GM18867 (cell line): Measurements from ENCODE around the gene SCD.
"Not testable (repeated sequence)": the region's sequence is repeated elsewhere in the genome, so short reads cannot be mapped to it uniquely, and the experiment has no call there.

Experiments used
- ATAC-seq: cut with Tn5 transposase; IDR thresholded peaks from one replicate; pipeline ENCODE4 v1.9.1; 2021; ENCODE audit warnings: mild to moderate bottlenecking, moderate library complexity; ENCODE audit not compliant: unreplicated experiment

SCD gene

DNA sequence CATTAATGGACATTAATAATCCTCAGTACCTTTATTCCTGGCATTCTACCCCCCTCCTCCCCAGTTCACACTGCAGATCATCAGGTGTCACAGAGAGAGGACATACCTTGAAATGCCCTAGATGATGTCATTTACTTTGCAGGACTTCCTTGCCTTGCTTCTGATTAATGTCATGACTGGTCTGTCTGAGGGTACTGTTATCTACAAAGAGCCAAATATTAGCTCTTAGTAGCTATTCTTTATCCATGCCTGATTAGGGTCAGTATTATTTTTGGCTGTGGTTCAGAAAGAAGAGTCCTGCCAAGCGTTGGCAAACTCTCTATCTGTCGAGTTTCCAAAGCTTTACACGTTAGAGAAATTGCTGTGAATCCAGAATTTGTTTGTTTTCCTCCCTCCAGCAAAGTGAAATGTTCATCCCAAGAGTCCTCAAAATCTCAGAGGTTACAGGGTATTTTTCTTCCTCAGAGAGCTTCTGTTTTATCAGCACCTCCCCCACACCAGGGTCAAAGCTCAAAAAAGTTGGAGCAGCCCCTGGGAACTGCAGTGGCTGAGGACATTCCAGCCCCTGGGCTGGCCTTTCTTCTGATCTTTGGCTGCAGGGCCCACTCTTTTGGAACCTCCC is 12.6 kb downstream of the SCD start:
- no peak for ATAC-seq

DNA sequence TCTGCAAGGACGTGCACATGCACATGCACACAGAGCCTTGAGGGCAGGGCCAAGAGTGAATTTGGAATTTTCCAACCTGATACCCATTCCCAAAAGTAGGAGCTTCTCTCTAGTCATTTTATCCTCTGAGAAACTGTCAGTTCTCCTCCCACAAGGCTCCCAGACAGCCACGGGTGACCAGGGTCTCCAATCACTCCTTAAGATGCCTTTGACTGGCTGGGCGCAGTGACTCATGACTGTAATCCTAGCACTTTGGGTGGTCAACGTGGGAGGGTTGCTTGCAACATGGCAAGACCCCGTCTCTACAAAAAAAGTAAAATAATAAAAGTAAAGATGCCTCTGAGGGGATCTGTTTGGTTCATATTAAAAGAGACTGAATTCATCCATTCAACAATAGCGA is 13.2 kb downstream of the SCD start:
- ATAC-seq: no peak

DNA sequence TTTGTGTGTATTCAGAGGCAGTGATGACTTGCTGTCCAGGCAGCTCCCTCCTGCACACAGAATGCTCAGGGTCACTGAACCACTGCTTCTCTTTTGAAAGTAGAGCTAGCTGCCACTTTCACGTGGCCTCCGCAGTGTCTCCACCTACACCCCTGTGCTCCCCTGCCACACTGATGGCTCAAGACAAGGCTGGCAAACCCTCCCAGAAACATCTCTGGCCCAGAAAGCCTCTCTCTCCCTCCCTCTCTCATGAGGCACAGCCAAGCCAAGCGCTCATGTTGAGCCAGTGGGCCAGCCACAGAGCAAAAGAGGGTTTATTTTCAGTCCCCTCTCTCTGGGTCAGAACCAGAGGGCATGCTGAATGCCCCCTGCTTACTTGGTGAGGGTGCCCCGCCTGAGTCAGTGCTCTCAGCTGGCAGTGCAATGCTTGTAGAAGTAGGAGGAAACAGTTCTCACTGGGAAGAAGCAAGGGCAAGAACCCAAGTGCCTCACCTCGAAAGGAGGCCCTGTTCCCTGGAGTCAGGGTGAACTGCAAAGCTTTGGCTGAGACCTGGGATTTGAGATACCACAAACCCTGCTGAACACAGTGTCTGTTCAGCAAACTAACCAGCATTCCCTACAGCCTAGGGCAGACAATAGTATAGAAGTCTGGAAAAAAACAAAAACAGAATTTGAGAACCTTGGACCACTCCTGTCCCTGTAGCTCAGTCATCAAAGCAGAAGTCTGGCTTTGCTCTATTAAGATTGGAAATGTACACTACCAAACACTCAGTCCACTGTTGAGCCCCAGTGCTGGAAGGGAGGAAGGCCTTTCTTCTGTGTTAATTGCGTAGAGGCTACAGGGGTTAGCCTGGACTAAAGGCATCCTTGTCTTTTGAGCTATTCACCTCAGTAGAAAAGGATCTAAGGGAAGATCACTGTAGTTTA is 15.8 kb downstream of the SCD start:
- ATAC-seq: no peak

DNA sequence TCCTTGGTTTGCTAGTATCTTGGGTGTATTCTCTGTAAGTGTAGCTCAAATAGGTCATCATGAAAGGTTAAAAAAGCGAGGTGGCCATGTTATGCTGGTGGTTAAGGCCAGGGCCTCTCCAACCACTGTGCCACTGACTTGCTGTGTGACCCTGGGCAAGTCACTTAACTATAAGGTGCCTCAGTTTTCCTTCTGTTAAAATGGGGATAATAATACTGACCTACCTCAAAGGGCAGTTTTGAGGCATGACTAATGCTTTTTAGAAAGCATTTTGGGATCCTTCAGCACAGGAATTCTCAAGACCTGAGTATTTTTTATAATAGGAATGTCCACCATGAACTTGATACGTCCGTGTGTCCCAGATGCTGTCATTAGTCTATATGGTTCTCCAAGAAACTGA is 17.1 kb downstream of the SCD start:
- no peak for ATAC-seq

DNA sequence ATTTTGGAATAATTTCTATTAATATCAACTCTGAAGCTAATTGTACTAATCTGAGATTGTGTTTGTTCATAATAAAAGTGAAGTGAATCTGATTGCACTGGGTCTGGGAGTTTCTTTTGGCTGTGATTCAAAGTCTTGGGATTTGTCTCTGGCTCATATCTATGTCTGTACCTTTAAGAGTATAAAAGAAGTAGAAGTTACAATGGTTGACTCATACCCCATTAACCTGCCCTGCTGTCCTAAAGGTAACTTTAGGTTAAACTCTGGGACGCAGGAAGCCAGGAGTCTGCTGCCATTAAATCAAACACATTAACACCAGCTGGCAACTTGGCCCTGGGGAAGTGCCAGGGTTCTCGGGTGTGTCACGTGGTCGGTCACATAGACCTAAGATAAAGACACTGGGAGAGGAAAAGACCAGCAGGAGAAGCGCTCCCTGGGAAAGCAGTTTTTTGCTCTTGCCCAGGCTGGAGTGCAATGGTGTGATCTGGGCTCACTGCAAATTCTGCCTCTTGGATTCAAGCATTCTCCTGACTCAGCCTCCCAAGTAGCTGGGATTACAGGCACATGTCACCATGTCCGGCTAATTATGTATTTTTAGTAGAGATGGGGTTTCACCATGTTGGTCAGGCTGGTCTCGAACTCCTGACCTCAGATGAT is 17.8 kb downstream of the SCD start:
- ATAC-seq: no peak

DNA sequence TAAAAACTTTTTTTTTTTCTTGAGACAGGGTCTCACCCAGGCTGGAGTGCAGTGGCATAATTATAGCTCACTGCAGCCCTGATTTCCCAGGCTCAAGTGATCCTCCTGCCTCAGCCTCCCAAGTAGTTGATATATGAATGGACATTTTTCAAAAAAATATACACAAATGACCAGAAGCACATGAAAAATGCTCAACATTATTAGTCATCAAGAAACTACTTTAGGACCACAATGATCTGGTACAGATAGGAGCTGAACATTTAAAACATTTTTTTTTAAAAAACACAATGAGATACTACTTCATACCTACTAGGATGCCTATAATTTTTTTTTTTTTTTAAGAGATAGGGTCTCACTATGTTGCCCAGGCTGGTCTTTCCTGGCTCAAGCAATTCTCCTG is 21.7 kb downstream of the SCD start:
- ATAC-seq: no peak

DNA sequence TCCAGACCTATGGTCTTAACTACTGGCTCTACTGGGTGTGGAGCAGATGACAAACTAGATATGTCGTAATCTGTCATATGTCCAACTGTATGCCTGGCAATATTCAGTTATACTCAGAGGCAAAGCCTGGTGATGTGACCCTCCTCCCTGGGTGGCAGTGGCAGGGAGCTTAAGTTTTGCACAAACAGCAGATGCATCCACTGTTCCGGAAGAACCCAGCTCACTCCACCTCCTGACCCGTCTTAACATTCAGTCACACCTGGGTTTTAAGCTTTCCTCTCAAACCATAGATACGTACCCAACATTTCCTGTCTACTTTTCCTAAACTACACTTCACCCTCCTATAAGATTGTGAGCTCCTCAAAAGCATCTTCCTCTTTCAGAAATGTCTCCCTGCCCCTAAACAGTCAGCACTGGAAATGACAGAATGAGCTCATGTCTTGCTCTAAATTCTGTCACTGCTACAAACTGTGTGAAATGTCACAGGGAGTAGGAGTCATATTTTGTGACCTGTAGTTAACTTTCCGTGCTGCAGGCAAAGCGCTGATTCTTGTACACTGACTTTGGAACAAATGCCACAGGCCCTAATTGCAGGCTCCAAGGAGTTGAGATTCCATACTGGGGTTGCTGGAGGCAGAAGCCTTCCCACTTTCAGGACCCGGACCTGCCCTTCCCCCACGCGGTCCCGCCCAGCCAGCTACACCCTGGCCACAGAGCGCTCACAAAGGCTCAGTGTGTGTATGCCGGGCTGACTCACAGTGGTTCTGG is 23.9 kb downstream of the SCD start:
- no peak for ATAC-seq

DNA sequence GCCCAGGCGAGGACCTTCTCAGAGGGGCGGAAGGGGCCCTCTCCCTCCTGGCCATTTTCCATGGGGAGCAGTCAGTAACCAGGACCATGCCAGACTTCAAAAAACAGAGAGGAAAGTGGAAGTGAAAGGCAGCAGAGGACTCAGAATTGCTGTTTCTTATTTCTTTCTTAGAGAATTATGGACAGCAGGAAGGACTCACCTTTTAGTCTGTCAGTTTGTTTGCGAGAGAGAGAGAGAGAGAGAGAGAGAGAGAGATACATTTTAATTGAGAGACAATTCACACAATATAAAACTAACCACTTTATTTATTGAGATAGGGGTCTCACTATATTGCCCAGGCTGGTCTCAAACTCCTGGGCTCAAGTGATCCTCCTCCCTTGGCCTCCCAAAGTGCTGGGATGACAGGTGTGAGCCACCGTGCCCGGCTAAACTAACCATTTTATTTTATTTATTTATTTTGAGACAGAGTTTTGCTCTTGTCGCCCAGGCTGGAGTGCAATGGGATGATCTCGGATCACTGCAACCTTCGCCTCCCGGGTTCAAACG is 24.5 kb downstream of the SCD start:
- ATAC-seq: no peak

DNA sequence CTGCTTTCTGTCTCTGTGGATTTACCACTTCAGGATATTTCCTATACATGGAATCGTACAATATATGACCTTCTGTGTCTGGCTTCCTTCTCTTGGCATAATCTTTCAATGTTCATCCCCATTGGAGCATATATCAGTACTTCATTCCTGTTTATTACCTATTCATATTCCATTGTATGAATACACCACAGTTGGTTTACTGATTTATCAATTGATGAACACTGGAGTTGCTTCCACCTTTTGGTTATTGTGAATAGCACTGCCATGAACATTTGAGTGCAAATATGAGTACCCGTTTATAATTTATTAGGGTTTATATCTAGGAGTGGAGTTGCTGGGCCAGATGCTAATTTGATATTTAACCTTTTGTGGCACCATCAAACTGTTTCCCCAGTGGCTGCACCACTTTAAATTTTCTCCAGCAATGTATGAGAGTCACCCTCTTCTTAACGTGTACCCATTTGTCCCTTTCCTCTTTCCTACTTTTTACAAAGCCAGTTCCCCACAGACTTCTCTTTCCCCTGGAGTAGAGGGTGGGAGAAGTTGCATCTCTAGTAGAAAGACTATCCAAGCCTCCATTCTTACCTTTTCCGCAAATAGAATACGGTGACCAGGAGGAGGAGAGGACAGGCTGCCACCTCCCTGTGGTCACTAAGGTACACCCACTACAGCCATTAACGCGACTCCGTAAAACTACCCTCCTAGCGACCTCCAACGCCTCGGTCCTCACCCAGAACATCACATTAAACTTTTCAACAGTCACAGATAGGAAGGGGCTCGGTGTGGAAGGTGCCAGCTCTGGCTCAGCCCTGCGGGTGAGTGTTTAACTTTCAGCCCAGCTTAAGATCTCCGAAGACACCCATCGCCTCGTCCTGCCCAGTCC is 25.6 kb downstream of the SCD start:
- no peak for ATAC-seq

DNA sequence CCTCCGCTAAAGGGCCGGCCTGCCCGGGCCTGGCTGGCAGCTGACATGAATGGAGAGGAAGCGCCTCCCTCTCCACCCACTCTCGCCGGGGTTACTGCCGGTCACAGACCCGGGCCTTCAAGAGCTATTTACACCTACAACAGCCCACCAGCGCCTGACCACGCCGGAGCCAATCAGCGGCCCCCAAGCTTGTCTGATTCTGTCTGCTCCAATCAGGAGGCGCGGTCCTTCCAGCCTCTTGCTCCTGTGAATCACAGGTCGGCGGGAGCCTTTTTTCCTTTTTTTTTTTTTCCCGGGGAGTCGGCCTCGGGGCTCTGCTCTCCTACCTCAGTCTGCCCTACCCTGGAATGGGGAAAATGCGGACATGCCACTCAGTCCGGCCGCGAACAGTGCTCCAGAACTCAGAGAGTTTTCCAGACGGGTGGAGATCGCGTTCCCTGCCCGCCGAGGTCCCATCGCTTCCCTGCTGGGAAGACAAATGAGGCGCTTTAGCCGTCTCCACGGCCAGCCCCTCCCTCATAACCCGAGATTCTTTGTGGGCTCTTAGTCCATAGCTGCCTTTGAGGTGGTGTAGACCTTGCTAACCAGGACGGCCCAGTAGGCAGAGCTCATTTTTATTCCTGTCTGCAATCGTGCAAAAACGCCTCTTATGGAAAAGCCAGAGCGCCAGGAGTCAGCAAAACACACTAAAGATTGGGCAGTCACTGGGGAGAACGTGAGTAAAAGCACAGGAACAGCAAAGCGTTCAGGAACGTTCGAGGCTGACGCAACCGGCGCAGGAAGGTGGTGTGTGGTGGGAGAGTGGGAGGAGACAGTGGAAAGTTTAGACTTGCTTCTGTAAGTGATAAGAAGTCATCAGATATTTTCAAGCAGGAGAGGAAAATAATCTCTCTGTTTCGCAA is 26.5 kb downstream of the SCD start:
- peak; percentile 96 for ATAC-seq

DNA sequence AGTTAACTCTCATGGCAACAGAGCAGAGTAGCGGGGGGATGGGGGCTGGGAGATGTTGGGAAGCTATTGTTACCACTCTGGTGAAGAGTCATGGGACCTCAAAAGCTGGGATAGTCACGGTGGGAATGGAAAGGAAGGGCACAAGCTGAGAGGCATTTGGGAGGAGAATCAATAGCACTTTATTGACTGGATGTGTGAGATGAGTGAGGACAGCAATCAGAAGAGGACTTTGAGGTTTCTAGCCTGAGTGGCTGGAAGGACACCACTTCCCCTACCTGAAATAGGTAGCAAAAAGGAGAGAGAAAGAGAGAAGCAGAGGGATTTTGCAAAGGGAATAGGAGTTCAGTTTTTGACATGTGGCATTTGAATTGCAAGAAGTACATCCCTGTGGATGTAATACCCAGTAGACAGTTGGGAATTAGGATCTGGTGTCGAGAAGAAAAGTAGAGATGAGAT is 27.2 kb downstream of the SCD start:
- no peak for ATAC-seq

DNA sequence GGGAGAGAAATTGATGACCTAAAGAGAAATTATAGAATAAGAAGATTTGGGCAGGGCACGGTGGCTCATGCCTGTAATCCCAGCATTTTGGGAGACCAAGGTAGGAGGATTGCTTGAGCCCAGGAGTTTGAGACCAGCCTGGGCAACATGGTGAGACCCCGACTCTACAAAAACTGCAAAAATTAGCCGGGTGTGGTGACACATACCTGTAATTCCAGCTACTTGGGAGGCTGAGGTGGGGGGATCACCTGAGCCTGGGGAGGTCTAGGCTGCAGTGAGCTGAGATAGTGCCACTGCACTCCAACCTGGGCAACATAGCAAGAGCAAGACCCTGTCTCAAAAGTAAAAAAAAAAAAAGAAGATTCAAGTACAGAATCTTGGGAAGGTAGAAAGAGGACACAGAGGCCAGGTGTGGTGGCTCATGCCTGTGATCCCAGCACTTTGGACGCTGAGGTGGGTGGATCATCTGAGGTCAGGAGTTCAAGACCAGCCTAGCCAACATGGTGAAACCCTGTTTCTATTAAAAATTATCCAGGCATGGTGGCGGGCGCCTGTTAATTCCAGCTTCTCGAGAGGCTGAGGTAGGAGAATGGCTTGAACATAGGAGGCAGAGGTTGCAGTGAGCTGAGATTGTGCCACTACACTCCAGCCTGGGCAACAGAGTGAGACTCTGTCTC is 27.8 kb downstream of the SCD start:
- ATAC-seq: not testable (repeated sequence)

DNA sequence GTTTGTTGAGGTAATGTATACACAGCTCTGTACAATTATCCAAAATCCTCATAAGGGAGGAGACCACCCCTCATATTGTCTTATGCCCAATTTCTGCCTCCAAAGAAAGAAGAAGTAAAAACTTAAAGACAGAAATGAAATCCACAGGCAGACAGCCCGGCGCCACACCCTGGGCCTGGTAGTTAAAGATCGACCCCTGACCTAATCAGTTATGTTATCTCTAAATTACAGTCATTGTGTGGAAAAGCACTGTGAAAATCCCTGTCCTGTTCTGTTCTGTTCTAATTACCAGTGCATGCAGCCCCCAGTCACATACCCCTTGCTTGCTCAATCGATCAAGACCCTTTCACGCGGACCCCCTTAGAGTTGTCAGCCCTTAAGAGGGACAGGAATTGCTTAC is 29.6 kb downstream of the SCD start:
- ATAC-seq: not testable (repeated sequence)

DNA sequence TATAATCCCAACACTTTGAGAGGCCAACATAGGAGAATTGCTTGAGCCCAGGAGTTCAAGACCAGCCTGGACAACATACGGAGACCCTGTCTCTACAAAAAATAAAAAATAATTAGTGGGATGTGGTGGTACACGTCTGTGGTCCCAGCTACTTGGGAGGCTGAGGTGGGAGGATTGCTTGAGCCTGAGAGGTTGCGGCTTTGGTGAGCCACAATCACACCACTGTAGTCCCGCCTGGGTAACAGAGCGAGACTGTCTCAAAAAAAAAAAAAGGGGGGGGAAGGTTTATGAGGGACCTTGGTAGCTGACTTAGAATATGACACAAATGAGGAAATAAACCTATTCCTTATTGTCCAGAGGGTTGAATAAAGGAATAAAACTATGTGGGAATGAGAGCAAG is 30.8 kb downstream of the SCD start:
- ATAC-seq: no peak

DNA sequence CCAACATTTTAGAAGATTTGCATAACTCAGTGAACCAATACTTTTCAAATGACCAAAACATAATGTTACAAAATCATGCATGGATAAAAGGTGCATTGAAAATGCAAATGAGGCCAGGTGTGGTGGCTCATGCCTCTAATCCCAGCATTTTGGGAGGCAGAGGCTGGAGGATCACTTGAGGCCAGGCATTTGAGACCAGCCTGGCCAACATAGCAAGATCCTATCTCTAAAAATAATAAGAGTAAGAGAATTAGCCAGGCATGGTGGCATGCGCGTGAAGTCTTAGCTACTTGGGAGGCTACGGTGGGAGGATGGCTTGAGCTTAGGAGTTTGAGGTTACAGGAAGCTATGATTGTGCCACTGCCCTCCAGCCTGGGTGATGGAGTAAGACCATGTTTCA is 33.4 kb downstream of the SCD start:
- ATAC-seq: no peak

DNA sequence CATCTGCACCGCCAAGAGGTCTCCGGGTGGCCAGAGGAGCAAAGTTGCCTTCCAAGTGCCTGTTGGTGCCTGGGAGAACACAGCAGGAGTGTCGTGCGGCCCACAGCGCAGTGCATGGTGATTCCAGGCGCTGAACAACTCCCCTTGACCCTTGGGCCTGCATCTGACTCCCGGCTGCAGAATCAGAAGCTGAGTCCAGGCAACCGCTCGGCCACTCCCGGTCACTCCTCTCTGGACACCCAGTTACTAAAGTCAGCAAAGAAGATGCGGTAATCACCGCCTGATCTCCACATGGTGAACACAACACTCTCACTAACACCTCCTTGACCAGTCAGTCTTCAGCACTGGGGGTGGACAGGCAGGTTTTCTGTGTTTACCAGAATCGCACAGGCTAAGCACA is 35.5 kb downstream of the SCD start:
- no peak for ATAC-seq

DNA sequence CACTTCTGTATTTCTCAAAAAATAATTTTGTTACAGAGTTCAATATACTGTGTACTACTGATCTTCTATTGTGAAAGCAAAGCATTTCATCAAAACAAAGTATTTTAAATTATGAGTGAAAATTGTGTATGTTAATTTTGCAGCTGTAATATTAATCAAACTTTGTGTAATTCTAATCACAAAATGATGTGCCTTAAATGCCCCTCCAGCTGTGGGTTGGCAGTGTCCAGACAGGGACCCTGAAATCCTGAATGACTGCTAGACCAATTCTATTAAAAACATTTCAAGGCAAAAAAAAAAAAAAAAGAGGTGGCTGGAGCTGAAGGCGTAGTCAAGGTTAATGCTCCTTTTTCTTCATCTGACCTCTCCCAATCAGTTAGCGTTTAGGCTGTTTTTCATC is 36.2 kb downstream of the SCD start:
- no peak for ATAC-seq
